Fibroblast of skin of back (primary cell): ENCODE data around the gene ZRSR2.
"Not testable (repeated sequence)": the region's sequence is repeated elsewhere in the genome, so short reads cannot be mapped to it uniquely, and the experiment has no call there.

Experiments
- DNase-seq: peaks from one replicate; pipeline ENCODE4 v3.0.0-alpha.2; 2013

The ZRSR2 gene

DNA sequence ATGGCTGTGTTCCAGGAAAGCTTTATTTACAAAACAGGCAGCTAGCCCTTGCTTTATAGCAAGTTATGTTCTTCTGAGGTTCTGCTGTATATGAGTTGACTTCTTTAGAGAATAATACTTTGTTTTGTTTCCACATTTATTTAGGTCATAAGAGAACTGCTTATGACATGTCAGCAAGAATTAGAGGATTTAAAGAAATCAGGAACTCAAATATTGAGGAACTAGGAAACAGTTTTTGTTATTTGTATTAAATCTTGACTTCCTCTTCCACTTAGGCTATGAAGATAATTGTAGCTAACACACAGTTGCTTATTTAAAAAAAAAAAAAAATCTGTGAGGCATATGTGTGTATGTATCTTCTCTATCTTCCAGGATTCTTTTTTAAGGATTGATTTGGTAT, 14.3 kb downstream of the ZRSR2 start:
- no peak for DNase-seq

DNA sequence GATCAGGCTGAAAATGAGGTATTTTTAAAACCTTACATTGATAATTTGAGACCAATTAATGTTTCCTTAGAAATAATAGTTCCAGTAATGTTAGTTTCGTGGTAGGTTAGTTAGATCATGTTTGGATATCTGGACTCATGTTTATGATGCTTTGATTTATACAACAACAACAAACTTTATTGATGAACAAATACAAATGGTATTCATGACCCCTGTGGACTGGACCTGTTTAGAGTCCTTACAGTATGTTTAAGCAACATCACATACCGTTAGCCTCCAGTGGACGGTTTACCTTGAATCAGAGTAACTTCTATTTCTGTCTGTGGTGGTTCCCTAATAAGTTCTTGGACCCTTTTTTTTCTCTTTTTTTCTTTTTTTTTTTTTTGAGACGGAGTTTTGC, 18.0 kb downstream of the ZRSR2 start:
- DNase-seq: no peak

DNA sequence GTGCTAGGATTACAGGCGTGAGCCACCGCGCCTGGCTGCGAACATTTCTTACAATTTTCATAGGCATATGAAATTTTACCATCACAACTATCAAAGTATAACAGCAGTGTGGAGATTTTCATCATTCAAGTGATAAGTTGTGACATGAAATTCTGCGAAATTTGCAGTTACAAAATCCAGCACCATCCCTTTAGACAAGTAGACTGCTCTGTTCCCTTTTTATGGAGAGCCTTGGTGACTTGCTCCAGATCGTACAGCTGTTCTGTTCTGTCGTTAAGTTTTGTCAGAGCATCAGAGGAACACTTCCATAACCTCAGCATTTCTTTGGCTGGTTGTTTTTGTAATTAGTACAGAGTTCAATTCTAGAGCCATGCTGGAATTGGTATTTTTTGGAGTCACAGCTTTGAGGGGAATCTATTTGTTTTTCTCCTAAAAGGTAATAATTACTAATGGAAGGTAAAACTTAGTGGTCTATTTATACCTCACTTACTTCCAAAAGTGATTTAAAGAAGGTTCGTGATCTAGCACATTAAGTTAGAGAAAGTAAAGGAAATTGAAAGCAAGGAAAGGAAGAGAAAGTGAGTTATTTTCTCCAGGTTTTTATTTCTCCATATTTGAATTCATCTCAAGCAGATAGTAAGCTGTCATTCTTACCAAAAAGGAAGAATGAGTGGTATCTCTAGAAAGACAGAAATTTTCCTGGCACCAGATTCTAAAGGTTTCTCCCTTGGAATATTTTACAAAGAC, 22.1 kb downstream of the ZRSR2 start:
- DNase-seq: no peak

- no peak for DNase-seq
Observed at GRCh38 chrX:15813416-15813815, 23.1 kb downstream of the ZRSR2 start.

DNA sequence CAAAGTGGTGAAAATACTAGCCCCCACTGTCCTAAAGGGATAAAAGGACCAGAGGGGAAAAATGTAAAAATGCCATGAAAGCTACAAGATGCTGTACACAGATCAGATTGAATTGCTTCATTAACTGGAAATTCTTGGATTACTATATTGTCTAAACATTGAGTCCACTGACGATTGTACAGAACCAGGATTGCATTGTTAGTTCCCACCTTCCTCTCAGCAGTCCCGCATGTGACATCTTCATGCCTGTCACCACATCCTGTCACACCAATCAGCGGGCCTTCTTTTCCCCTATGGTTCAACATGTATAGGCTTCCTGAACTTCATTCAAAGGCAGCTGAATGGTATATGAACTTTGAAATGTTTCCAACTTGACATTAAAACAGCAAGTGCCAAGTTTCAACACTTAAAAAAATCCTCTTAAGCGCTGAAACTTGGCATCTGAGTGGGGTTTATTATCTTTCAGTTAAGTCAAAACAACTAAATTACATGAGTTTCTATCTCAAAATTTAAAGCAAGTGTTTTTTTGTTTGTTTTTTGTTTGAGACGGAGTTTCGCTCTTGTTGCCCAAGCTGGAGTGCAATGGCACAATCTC, 24.6 kb downstream of the ZRSR2 start:
- no peak for DNase-seq

DNA sequence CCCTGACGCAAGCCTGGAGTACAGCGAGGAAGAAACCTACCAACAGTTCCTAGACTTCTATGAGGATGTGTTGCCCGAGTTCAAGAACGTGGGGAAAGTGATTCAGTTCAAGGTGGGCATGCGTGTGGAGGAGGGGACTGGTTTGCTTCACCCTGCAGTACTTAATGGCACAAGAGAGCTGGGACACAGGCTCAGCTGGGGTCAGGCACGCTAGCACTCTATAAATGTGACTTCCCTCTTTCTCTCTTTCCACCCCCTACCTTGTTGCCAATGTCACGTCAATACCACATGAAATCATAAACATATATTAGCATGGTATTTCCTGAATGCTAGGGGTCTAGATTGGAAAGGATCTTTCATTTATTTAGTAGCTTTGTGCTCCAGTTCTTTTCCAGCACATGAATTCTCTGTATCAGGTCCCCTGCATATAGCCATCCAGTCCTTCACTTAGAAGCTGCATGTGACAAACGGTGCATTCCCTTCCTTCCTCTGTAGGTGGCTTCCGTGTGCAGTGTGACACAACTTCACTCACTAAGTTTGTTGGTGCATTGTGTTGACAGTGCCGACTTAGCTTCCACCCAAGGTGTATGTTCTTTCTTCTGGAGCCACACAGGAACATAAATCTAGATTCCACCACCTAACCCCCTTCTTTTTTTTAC, 25.6 kb downstream of the ZRSR2 start:
- DNase-seq: peak; percentile 26

DNA sequence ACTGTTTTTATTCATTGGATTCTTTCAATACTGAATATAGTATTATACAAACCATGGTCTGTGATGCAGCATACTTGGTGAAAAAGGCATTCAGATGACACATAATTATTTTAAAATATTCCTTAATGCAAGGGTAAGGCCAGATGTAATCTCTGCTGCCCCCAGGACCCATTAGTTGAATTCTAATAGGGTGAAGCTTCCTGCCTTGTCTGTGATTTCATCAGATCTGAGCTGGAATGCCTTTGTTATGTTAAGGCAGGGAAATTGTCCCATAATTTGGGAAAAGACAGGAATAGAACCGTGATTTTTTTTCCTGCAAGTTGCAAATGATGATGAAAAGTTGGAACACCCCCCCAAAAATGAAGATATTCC, 26.1 kb downstream of the ZRSR2 start:
- peak; percentile 21 for DNase-seq

GRCh38 chrX:15816886-15817285, 26.6 kb downstream of the ZRSR2 start:
- no peak for DNase-seq

DNA sequence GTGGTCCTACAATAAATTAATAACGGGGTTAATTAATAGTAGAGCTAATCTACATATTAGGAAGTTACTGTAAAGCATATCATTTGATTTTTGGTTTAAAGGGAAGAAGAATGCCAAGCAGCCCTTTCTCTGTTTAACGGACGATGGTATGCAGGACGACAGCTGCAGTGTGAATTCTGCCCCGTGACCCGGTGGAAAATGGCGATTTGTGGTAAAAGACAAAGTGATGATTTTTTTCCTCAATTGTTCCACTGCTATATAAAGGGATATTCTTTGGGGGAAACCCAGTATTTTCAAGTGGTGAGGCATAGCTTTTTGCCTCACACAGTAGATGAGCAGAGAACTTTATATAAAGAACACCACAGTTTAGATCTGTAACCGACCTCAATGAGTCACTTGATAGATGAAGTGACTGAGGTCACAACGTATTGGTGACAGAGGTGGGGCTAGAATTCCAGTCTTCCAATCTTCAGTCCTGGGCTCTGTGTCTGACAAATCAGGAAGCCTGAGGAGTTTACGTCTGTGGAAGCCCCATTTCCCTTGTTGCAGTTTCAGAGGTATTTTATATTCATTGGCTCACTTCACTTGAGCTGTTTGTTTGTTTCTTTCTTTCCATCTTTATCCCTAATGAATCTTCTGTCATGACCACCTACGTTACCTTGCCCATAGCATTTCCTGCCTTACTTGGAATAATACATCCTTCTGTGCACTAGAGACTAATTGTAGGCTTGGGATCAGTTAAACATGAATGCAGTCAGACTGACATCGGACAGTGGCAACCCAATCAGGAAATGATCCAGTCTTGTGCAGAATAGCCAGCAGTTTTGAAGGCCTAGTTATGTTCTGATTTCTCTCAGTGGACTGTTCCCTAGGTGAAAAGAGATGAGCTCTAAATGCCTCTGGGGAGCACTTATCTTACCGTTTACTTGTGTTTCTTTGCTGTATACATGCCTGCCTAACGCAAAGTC, 30.1 kb downstream of the ZRSR2 start:
- no peak for DNase-seq

GRCh38 chrX:15822922-15823321, 32.6 kb downstream of the ZRSR2 start:
- DNase-seq: no peak

GRCh38 chrX:15825936-15826335, 35.7 kb downstream of the ZRSR2 start:
- no peak for DNase-seq

DNA sequence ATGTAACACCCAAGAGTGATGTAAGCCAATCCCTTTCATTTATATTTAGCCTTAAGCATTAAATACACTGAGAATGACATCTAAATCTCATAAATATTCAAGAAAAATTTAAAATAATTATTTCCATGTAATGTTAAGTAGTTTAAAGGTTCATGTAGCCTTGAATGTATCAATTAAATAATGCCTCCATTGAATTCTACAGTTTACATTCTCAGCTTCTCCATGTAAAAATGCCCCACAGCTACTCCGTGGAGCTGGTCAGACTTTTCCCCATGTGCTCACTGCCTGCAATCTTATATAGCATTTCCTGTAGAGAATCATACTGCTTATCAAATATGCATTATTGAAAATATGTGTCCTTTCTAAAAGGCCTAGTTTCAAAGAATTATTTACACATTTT, 38.9 kb downstream of the ZRSR2 start:
- no peak for DNase-seq

GRCh38 chrX:15831347-15831746, 41.1 kb downstream of the ZRSR2 start:
- DNase-seq: not testable (repeated sequence)

DNA sequence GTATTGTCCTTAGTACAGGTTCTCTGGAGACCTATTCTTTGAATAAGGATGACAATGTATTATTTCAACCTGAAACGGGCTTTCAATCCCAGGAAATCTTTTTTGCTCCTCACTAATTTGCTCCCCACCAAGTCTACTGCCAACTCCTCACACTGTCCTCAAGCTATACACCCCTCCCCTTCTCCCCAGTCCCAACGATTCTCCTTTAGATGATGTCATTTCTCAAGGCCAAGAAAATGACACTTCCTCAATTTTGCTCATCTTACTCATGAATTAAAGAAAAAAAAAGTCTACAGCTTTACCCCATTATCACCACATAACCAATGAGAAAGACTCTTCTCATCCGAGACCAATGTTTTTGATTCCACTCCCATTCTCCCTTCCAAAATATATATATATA, 43.8 kb downstream of the ZRSR2 start:
- peak; percentile 24 for DNase-seq

GRCh38 chrX:15834827-15835595, 44.7 kb downstream of the ZRSR2 start:
- DNase-seq: no peak

GRCh38 chrX:15838017-15838416, 47.7 kb downstream of the ZRSR2 start:
- DNase-seq: no peak

GRCh38 chrX:15841853-15842516, 51.7 kb downstream of the ZRSR2 start:
- DNase-seq: no peak

- no peak for DNase-seq
Observed at GRCh38 chrX:15843960-15844359, 53.7 kb downstream of the ZRSR2 start.

GRCh38 chrX:15848576-15848975, 58.3 kb downstream of the ZRSR2 start:
- DNase-seq: no peak

DNA sequence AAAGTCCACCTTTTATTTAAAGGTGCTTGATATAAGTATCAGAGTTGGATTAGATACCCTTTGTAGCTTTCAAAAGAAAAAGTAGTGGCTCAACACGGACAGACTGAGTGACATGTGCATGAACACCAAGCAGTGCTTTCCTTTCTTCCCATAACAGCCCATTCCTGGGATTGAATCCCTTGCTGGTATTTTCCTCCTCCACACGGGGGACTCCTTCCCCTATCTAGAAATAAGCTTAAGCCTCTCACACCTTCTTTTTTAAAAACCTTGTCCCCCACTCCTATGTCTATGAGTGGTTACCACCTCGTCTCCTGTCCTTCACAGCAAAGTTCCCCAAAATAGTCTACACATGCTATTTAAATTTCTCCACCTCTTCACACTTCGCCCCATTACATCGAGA, 59.3 kb downstream of the ZRSR2 start:
- peak; percentile 6 for DNase-seq

DNA sequence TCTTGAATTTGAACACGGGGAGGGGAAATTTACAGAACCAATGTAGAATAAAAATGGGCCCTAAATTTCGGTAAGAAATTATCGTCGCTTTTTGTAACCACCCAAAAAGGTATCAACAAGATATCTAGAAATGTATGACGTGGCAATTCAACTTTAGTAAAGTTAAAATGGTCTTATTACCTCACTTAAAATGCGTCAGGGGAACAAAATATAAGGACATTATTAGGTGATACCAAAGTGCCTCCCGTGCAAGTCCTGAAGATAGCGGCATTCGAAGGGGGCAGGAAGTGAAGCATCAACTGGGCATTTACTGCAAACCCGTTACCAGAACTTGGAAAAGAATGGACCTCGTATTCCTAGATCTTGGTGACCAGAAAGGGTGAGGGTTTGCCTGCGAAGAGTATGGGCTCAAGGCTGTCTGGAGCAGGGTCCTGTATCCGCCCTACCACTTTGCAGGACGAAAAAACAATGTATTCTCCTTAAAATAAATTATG, 63.3 kb downstream of the ZRSR2 start:
- peak; percentile 27 for DNase-seq
